Astrocyte (in vitro differentiated cells and primary cell): ENCODE measurements around the gene INPP4B.

Experiments
- CTCF ChIP-seq: IDR thresholded peaks from 2 replicates; pipeline ENCODE4 v1.5.1; 2011; ENCODE audit warnings: low read depth, mild to moderate bottlenecking, inconsistent platforms, low read length, moderate library complexity; ENCODE audit not compliant: insufficient read depth
- EZH2 ChIP-seq: IDR thresholded peaks from 2 replicates; pipeline ENCODE4 v1.6.1; 2012; ENCODE audit warnings: mild to moderate bottlenecking, low read length, inconsistent platforms; ENCODE audit not compliant: insufficient read depth

- no peak for TF ChIP-seq CTCF
- no peak for TF ChIP-seq EZH2
These were observed 422.2 kb downstream of the INPP4B start for GRCh38 chr4:142423861-142424260.
